HG02763 (cell line): ENCODE results near the gene PRKAG3.

ENCODE experiments used
- ATAC-seq: cut with Tn5 transposase; IDR thresholded peaks from one replicate; pipeline ENCODE4 v1.9.1; 2021; ENCODE audit warnings: mild to moderate bottlenecking, moderate library complexity; ENCODE audit not compliant: unreplicated experiment

Gene PRKAG3

GRCh38 chr2:218815649-218816048 is 16.0 kb downstream of the PRKAG3 start:
- no peak for ATAC-seq

GRCh38 chr2:218815244-218815637 is 16.4 kb downstream of the PRKAG3 start:
- no peak for ATAC-seq

- ATAC-seq, result no peak
Measured at GRCh38 chr2:218814540-218815243, 16.9 kb downstream of the PRKAG3 start.

GRCh38 chr2:218813771-218814460 is 17.7 kb downstream of the PRKAG3 start:
- ATAC-seq, result no peak

- no peak for ATAC-seq
Measured at GRCh38 chr2:218812861-218813260, 18.7 kb downstream of the PRKAG3 start.

- ATAC-seq, result no peak
Measured at GRCh38 chr2:218812096-218812815, 19.3 kb downstream of the PRKAG3 start.

- no peak for ATAC-seq
Measured at GRCh38 chr2:218811382-218811781, 20.2 kb downstream of the PRKAG3 start.

GRCh38 chr2:218810256-218810655 is 21.3 kb downstream of the PRKAG3 start:
- ATAC-seq, result no peak

GRCh38 chr2:218809515-218809914 is 22.1 kb downstream of the PRKAG3 start:
- ATAC-seq, result no peak

GRCh38 chr2:218807626-218808025 is 24.0 kb downstream of the PRKAG3 start:
- no peak for ATAC-seq

GRCh38 chr2:218806346-218806978 is 25.1 kb downstream of the PRKAG3 start:
- ATAC-seq, result no peak

GRCh38 chr2:218805627-218806026 is 26.0 kb downstream of the PRKAG3 start:
- ATAC-seq, result no peak

GRCh38 chr2:218804817-218805216 is 26.8 kb downstream of the PRKAG3 start:
- no peak for ATAC-seq

- no peak for ATAC-seq
Measured at GRCh38 chr2:218802386-218802994, 29.1 kb downstream of the PRKAG3 start.

GRCh38 chr2:218799990-218800389 is 31.6 kb downstream of the PRKAG3 start:
- ATAC-seq, result no peak

GRCh38 chr2:218798767-218799504 is 32.7 kb downstream of the PRKAG3 start:
- ATAC-seq, result no peak

GRCh38 chr2:218796691-218797090 is 34.9 kb downstream of the PRKAG3 start:
- no peak for ATAC-seq

GRCh38 chr2:218792433-218792832 is 39.2 kb downstream of the PRKAG3 start:
- ATAC-seq, result no peak

GRCh38 chr2:218788529-218789255 is 42.9 kb downstream of the PRKAG3 start:
- no peak for ATAC-seq

- ATAC-seq, result no peak
Measured at GRCh38 chr2:218786133-218786532, 45.5 kb downstream of the PRKAG3 start.
